ENCODE results near the gene FKBP5. TPM values are rescaled to one million over a fixed set of nuclear protein-coding genes. Genes with fewer than 3 reads are reported as not detected.
A peak's percentile ranks its signal among the peaks of the same experiment; 100 is the strongest.

The FKBP5 gene
- total and polyA plus RNA-seq, 2 donors (not counting 1 experiment from before 2014, with no cell fraction given) = 10.9 to 16.3 TPM

GRCh38 chr6:35642471-35643161 is 46.1 kb downstream of the FKBP5 start:
- Histone ChIP-seq H3K4me1 (ENCODE audit: control insufficient read depth, extremely low read depth, insufficient read depth, low read length) (no peaks in the 10 kb centered on the region), H3K9ac (ENCODE audit: insufficient read depth, low read length) (no peak overlapping the region), H3K9me3 (ENCODE audit: control insufficient read depth, insufficient read depth, low read depth, low read length) (no peaks in the 10 kb centered on the region), H3K27ac (ENCODE audit: insufficient read depth, low read length) (no peak overlapping the region), H3K4me3 (replicated peaks in 1 of 4; ENCODE audit: control extremely low read depth in 1 of 4, insufficient read depth in 1 of 4, low read depth in 3 of 4, low read length in 4 of 4) (no peak overlapping the region), H2AFZ (ENCODE audit: low read length) (no peak overlapping the region), H3K4me2 (ENCODE audit: extremely low read depth, insufficient read depth, low read length) (no peak overlapping the region), H3K79me2 (ENCODE audit: control insufficient read depth, insufficient read depth, low read length) (no peaks in the 10 kb centered on the region), H3K36me3 (ENCODE audit: control insufficient read depth, insufficient read depth, low read length) (no peaks in the 10 kb centered on the region), H4K20me1 (ENCODE audit: control insufficient read depth, extremely low read depth, insufficient read depth, low read length) (no peaks in the 10 kb centered on the region), H3K27me3 (ENCODE audit: control insufficient read depth, insufficient read depth, low read length) (no peaks in the 10 kb centered on the region)
- TF ChIP-seq, protein P1, sequence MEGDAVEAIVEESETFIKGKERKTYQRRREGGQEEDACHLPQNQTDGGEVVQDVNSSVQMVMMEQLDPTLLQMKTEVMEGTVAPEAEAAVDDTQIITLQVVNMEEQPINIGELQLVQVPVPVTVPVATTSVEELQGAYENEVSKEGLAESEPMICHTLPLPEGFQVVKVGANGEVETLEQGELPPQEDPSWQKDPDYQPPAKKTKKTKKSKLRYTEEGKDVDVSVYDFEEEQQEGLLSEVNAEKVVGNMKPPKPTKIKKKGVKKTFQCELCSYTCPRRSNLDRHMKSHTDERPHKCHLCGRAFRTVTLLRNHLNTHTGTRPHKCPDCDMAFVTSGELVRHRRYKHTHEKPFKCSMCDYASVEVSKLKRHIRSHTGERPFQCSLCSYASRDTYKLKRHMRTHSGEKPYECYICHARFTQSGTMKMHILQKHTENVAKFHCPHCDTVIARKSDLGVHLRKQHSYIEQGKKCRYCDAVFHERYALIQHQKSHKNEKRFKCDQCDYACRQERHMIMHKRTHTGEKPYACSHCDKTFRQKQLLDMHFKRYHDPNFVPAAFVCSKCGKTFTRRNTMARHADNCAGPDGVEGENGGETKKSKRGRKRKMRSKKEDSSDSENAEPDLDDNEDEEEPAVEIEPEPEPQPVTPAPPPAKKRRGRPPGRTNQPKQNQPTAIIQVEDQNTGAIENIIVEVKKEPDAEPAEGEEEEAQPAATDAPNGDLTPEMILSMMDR (conservative IDR thresholded peaks at IDR 0.05 in 1 of 2, IDR thresholded peaks at IDR 0.05 in 1 of 2; ENCODE audit: low read depth in 1 of 2, low read length in 2 of 2) = no peak
- TF ChIP-seq EZH2 (IDR thresholded peaks at IDR 0.05; ENCODE audit: low read length, missing control alignments) = no peak
- no peak for DNase-seq (ENCODE audit: low read depth in 2 of 2)

DNA sequence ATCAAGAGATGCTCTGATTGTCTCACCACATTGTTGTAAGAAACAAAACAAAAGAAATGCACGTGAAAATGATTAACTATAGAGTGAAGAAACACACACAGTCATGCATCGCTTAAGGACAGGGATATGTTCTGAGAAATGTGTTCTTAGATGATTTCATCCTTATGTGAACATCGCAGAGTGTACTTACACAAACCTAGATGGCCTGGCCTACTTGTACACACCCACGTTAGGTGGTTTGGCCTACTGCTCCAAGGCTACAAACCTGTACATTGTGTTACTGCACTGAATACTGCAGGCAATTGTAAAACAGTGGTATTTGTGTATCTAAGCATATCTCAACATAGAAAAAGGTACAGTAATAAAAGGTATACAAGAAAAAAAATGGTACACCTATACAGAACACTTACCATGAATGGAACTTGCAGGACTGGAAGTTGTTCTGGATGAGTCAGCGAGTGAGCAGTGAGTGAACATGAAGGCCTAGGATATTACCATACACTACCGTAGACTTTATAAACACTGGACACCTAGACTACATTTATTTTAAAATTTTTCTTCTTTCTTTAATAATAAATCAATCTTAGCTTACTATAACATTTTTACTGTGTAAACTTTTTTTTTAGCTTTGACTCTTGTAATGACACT is 48.6 kb downstream of the FKBP5 start:
- Histone ChIP-seq H3K9ac (ENCODE audit: insufficient read depth, low read length) (no peak overlapping the region), H3K27me3 (ENCODE audit: control insufficient read depth, insufficient read depth, low read length) (no peaks in the 10 kb centered on the region), H3K36me3 (ENCODE audit: control insufficient read depth, insufficient read depth, low read length) (no peaks in the 10 kb centered on the region), H3K9me3 (ENCODE audit: control insufficient read depth, insufficient read depth, low read depth, low read length) (no peaks in the 10 kb centered on the region), H3K4me1 (ENCODE audit: control insufficient read depth, extremely low read depth, insufficient read depth, low read length) (no peaks in the 10 kb centered on the region), H4K20me1 (ENCODE audit: control insufficient read depth, extremely low read depth, insufficient read depth, low read length) (no peaks in the 10 kb centered on the region), H3K27ac (ENCODE audit: insufficient read depth, low read length) (no peak overlapping the region), H3K4me3 (replicated peaks in 1 of 4; ENCODE audit: control extremely low read depth in 1 of 4, insufficient read depth in 1 of 4, low read depth in 3 of 4, low read length in 4 of 4) (no peak overlapping the region), H3K79me2 (ENCODE audit: control insufficient read depth, insufficient read depth, low read length) (no peaks in the 10 kb centered on the region), H2AFZ (ENCODE audit: low read length) (no peak overlapping the region), H3K4me2 (ENCODE audit: extremely low read depth, insufficient read depth, low read length) (no peak overlapping the region)
- DNase-seq (ENCODE audit: low read depth in 2 of 2) = peak in 1 of 2 donors; percentile 27
- no peak for TF ChIP-seq EZH2 (IDR thresholded peaks at IDR 0.05; ENCODE audit: low read length, missing control alignments)
- TF ChIP-seq, protein P1 (conservative IDR thresholded peaks at IDR 0.05 in 1 of 2, IDR thresholded peaks at IDR 0.05 in 1 of 2; ENCODE audit: low read depth in 1 of 2, low read length in 2 of 2) = no peak

GRCh38 chr6:35638679-35639078 is 50.0 kb downstream of the FKBP5 start:
- peaks cover 2% of the 10 kb centered on the region for H3K4me1 ChIP-seq (ENCODE audit: control insufficient read depth, extremely low read depth, insufficient read depth, low read length)
- no peak overlapping the region for H3K4me3 ChIP-seq (replicated peaks in 1 of 4; ENCODE audit: control extremely low read depth in 1 of 4, insufficient read depth in 1 of 4, low read depth in 3 of 4, low read length in 4 of 4)
- TF ChIP-seq, protein P1 (conservative IDR thresholded peaks at IDR 0.05 in 1 of 2, IDR thresholded peaks at IDR 0.05 in 1 of 2; ENCODE audit: low read depth in 1 of 2, low read length in 2 of 2) = no peak
- TF ChIP-seq EZH2 (IDR thresholded peaks at IDR 0.05; ENCODE audit: low read length, missing control alignments) = no peak
- H3K9me3 ChIP-seq (ENCODE audit: control insufficient read depth, insufficient read depth, low read depth, low read length) = no peaks in the 10 kb centered on the region
- H3K9ac ChIP-seq (ENCODE audit: insufficient read depth, low read length) = no peak overlapping the region
- H3K27ac ChIP-seq (ENCODE audit: insufficient read depth, low read length) = no peak overlapping the region
- no peak overlapping the region for H2AFZ ChIP-seq (ENCODE audit: low read length)
- no peaks in the 10 kb centered on the region for H3K36me3 ChIP-seq (ENCODE audit: control insufficient read depth, insufficient read depth, low read length)
- H3K79me2 ChIP-seq (ENCODE audit: control insufficient read depth, insufficient read depth, low read length) = no peaks in the 10 kb centered on the region
- no peak overlapping the region for H3K4me2 ChIP-seq (ENCODE audit: extremely low read depth, insufficient read depth, low read length)
- no peaks in the 10 kb centered on the region for H4K20me1 ChIP-seq (ENCODE audit: control insufficient read depth, extremely low read depth, insufficient read depth, low read length)
- H3K27me3 ChIP-seq (ENCODE audit: control insufficient read depth, insufficient read depth, low read length) = no peaks in the 10 kb centered on the region
- no peak for DNase-seq (ENCODE audit: low read depth in 2 of 2)

All from fibroblast of lung (primary cell).